Esophagus squamous epithelium (tissue), 4 donors: Measurements from ENCODE around the gene NEUROG1.

Experiments
- POLR2A ChIP-seq, 4 donors: fragments of 450-650 bp; IDR thresholded peaks; one replicate each; pipeline ENCODE4 v1.6.1; 2017; ENCODE audit warnings: antibody characterized with exemption in 4 of 4, mild to moderate bottlenecking in 4 of 4, moderate library complexity in 3 of 4
- TF ChIP-seq, protein P1 (sequence below), 6 experiments: fragments of 450-650 bp in 4 of 6; fragments of 200-600 bp in 2 of 6; sonication (generic) in 2 of 6; IDR thresholded peaks; one replicate each; pipeline ENCODE4 v1.5.1; 2016 to 2019; ENCODE audit warnings: antibody characterized with exemption in 6 of 6, mild to moderate bottlenecking in 4 of 6, moderate library complexity in 4 of 6

DNA sequence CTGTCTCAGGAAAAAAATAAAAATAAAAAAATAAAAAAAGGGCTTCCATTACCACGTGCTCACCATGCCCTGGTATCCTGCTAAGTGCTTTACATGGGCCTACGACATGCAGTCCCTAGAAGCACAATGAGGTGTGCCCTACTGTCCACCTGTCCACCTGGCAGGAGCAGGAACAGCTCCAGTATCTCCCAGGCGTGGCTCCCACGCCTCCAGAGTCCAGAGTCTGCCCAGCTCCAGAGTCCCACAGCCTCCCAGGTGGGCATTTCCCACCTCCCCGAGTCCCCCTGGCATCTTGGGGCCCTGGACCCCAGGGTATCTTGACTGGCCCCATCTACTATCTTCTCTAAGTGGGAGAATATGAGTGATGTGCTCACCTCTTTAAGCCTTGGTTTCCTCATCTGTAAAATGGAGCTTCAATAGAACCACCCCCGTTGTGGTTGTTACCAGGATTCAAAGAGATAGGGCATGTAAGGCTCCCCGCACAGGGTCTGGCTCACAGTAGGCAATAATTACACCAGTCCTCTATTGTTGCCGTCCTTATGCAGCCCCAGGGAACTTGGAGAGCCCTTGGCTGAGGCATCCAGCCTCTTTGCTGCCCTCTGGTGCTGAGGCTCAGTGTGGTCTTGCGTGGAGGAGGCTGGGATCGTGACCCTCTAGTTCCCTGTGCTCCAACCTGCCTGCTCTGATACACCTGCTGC, 34.1 kb upstream of the NEUROG1 start:
- TF ChIP-seq, protein P1, sequence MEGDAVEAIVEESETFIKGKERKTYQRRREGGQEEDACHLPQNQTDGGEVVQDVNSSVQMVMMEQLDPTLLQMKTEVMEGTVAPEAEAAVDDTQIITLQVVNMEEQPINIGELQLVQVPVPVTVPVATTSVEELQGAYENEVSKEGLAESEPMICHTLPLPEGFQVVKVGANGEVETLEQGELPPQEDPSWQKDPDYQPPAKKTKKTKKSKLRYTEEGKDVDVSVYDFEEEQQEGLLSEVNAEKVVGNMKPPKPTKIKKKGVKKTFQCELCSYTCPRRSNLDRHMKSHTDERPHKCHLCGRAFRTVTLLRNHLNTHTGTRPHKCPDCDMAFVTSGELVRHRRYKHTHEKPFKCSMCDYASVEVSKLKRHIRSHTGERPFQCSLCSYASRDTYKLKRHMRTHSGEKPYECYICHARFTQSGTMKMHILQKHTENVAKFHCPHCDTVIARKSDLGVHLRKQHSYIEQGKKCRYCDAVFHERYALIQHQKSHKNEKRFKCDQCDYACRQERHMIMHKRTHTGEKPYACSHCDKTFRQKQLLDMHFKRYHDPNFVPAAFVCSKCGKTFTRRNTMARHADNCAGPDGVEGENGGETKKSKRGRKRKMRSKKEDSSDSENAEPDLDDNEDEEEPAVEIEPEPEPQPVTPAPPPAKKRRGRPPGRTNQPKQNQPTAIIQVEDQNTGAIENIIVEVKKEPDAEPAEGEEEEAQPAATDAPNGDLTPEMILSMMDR (IDR thresholded peaks at IDR 0.05) = peak in 4 of 6 experiments; percentile 18 to 60 (median 30)
- TF ChIP-seq POLR2A (IDR thresholded peaks at IDR 0.05) = no peak
